Measurements from ENCODE around the gene RPL35.

RPL35 gene

DNA sequence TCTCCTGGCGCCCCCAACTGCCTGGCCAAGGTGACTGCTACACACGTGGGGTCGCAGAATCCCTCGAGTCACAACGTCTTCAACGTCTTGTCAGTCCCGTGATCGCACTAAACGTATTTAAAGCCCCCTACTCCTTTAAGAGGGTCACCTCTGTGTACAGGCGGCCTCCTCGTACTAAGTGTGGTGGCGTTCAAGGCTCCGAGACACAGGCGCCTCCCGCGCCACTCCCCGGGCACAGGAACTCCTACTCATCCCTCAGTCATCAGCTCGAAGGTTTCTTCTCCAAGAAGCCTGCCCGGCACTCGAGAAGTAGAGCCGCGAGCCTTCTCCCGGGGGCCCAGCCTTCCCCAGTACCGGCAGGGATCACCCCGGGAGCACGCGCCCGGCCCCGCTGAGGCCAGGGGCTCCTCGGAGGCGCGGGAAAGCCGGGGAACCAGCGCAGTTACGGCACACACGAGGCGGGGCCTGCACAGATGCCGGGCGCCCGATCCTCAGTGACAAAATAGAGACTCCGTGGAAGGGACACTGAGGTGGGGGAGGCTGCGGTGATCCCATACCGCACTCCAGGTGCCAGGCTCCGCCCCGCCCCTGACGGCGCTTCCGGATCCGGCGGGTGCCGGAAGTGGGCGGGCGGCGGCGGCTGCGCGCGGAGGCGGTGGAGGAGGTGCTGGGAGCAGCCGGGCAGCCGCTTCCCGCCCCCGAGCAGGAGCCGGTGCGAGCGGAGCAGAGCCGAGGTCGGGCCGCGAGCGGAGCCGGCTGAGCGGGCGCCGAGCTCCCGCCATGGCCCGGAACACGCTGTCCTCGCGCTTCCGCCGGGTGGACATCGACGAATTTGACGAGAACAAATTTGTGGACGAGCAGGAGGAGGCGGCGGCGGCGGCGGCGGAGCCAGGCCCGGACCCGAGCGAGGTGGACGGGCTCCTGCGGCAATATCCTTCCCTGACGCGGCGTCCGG is 7.0 kb upstream of the RPL35 start:
- DNase-seq (ENCODE audit: low read depth), result peak; percentile 39
- TF ChIP-seq CTCF (conservative IDR thresholded peaks at IDR 0.05; ENCODE audit: low read depth, low read length), result peak; percentile 35
- H3K4me3 ChIP-seq (ENCODE audit: low read length), result peak overlapping the region; percentile 89

DNA sequence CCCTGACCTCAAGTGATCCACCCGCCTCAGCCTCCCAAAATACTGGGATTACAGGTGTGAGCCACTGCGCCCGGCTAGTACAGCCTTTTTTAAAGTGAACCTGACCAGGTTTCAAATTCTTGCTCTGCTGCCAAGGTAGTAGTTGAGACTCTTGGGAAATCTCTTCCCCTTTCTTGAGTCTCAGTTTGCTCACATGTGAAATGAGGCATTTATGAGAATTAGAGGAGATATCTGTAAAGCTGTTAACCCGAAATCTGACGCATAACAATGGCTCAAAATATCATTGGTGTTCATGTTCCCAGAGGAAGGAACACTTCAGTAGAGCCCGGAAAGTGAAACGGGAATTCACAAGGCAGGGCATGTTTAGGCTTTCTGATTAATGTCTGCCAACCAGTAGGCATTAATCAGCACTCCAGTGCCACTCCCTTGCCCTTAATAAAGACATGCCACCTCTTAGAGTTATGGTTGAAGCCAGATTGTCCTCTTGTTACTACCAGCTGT is 1.7 kb upstream of the RPL35 start:
- DNase-seq (ENCODE audit: low read depth), result no peak
- no peak overlapping the region for H3K4me3 ChIP-seq (ENCODE audit: low read length)
- no peak for TF ChIP-seq CTCF (conservative IDR thresholded peaks at IDR 0.05; ENCODE audit: low read depth, low read length)

DNA sequence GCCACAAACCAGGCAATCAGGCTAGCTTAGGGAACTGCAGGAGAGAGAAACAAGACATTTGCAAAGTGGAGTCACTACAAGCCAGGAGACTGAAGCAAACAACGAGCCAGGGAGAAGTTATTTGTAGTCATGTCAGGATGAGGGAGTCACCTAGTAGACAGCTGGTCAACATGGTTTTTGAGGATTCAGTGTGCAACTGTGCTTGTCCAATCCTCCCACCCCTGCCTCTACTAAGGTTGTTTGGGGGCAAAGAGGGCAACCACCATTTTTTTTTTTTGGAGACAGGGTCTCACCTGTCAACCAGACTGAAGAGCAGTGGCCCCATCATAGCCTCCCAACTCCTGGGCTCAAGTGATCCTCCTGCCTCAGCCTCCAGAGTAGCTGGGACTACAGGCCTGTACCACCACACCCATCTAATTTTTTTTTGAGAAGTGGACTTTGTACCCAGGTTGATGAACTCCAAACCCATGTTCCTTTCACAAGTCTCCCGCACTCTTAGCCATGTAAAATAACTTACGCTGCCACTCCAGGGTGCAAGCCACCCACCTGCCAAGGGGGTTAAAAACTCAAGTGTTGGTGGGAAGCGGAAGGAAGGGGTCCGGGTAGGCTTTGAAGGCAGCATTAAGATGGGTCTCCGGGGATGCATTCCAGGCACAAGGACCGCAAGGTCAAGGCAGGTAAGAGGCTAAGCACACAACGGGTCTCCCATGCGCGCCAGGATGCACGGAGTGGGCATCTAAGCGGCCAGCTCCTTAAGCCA is 995 bp downstream of the RPL35 start:
- no peak for DNase-seq (ENCODE audit: low read depth)
- peak overlapping the region; percentile 75 for H3K4me3 ChIP-seq (ENCODE audit: low read length)
- no peak for TF ChIP-seq CTCF (conservative IDR thresholded peaks at IDR 0.05; ENCODE audit: low read depth, low read length)

- TF ChIP-seq CTCF (conservative IDR thresholded peaks at IDR 0.05; ENCODE audit: low read depth, low read length), result no peak
- DNase-seq (ENCODE audit: low read depth), result no peak
- H3K4me3 ChIP-seq (ENCODE audit: low read length), result peak overlapping the region; percentile 75
Observed at GRCh38 chr9:124859803-124860581, 1.8 kb downstream of the RPL35 start.

DNA sequence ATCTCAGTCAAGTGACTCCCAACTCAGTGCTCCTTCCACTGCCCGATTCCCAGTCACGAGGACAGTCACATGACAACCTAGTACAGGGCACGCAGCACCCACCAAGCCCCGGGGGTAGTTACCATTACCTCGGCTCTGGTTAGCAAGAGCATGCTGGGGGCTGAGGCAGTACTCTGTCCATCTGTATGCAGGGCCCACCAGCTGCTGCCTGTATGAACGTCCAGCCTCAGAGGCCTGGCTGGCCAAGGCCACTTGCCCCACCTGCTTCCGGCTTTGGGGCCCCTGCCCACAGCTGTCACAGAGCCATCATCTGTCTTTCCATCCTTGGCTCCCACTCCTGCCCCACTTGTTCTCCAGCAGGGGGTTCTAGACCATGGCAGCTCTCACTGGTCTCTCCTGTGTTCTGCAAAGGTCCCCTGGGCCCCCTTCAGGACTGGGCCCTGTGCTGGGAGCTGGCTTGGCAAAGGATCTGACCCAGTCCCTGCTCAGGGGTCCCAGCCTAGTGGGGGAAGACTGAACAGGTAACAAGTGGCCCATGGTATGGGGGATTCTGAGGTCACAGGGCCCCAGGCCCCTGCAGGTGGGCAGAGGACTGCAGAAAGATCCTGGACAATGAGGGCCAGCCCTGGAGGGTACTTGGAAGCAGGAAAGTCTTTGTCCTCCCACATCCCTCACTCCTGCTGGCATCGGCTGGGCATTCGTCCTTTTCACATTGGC is 3.3 kb downstream of the RPL35 start:
- peak; percentile 7 for TF ChIP-seq CTCF (conservative IDR thresholded peaks at IDR 0.05; ENCODE audit: low read depth, low read length)
- no peak for DNase-seq (ENCODE audit: low read depth)
- no peak overlapping the region for H3K4me3 ChIP-seq (ENCODE audit: low read length)

DNA sequence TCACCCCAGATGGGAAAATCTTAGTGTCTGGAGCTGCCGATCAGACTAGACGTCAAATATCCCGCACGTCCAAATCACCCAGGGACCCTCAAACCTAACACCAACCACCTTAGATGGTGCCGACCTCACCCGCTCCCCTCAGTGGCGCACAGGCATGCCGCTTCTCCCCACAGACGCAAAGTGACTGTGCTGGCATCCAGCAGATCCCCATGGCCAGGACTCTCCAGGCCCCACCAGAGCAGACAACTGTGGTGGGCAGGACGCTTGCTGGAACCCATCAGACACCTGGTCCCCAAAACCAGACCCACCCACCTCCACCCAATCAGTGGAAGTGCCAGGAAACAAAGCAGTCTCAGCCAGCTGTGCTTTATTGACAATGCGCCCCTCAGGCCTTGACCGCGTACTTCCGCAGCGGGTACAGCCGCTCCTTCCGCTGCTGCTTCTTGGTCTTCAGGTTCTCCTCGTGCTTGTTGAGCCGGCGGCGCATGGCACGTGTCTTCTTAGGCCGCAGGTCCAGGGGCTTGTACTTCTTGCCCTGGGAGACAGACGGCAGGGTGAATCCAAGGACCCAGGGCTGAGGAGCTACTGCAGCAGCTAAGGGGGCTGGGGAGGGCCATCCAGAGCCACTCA is 4.1 kb downstream of the RPL35 start:
- no peak for DNase-seq (ENCODE audit: low read depth)
- TF ChIP-seq CTCF (conservative IDR thresholded peaks at IDR 0.05; ENCODE audit: low read depth, low read length), result no peak

More for the DNA sequence above, 4.1 kb downstream of the RPL35 start:
- H3K4me3 ChIP-seq (ENCODE audit: low read length), result no peak overlapping the region

Data from retinal pigment epithelial cell (primary cell).